Heart left ventricle (tissue), 13 donors: ENCODE results near the gene C22orf31.

Experiments
- CTCF ChIP-seq, 12 donors: fragments of 200-600 bp; sonication (generic) in 4 of 12; IDR thresholded peaks; one replicate each; pipeline versions ENCODE4 v1.5.0 to v1.8.0; 2018 to 2022; ENCODE audit warnings: antibody characterized with exemption in 12 of 12, mild to moderate bottlenecking in 5 of 12
- POLR2A ChIP-seq, 2 donors: fragments of 450-650 bp; IDR thresholded peaks; one replicate each; pipeline ENCODE4 v1.6.1; 2017; ENCODE audit warnings: antibody characterized with exemption in 2 of 2, mild to moderate bottlenecking in 2 of 2, moderate library complexity in 2 of 2
- donor health status: ischemic (EF 13 %, LVEDD 7.1; RV severe dilation, severe dysfunction).
- donor health status: DM: no; HTN: yes; CAD: no.
- donor health status: DM: no; HTN: no; CAD: no.
- donor health status: ischemic (EF 25% LVEDD 6.9; RV normal size, moderate dysfunction).
- donor health status: ischemic (EF 25% LVEDD 5.7; RV mildly dilated, moderate dysfunction).
- donor health status: ischemic (EF 35%, LVEDD 5.7; RV mildly dilated, moderate dysfunction).
- donor health status: nonischemic (EF 11% LVEDD 7.7; RV severe dilation, severe dysfunction).
- donor health status: DM: yes; HTN: yes; CAD: no.
- donor health status: PGD.
- donor health status: ischemic (EF 29% LVEDD 5.4; RV normal size, mild dysfunction).
- donor health status: nonischemic (EF 23%, LVEDD 6.1; RV moderate dilation, normal function).

- TF ChIP-seq CTCF (IDR thresholded peaks at IDR 0.05) (no peak), POLR2A (IDR thresholded peaks at IDR 0.05) (no peak)
Measured at GRCh38 chr22:29026579-29026978, 35.1 kb downstream of the C22orf31 start.
